HG02571 (cell line): ENCODE data around the gene ABHD6.
"Not testable (repeated sequence)": the region's sequence is repeated elsewhere in the genome, so short reads cannot be mapped to it uniquely, and the experiment has no call there.

Experiments
- ATAC-seq: cut with Tn5 transposase; IDR thresholded peaks from one replicate; pipeline ENCODE4 v1.9.1; 2021; ENCODE audit warnings: mild to moderate bottlenecking, moderate library complexity; ENCODE audit not compliant: unreplicated experiment

The ABHD6 gene

GRCh38 chr3:58241306-58242044 is 3.9 kb downstream of the ABHD6 start:
- no peak for ATAC-seq

GRCh38 chr3:58242340-58242739 is 4.7 kb downstream of the ABHD6 start:
- ATAC-seq: no peak

DNA sequence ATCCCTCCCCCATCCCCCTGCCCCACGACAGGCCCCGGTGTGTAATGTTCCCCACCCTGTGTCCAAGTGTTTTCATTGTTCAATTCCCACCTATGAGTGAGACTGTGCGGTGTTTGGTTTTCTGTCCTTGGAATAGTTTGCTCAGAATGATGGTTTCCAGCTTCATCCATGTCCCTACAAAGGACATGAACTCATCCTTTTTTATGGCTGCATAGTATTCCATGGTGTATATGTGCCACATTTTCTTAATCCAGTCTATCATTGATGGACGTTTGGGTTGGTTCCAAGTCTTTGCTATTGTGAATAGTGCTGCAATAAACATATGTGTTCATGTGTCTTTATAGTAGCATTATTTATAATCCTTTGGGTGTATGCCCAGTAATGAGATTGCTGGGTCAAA is 5.3 kb downstream of the ABHD6 start:
- not testable (repeated sequence) for ATAC-seq

GRCh38 chr3:58243976-58244585 is 6.5 kb downstream of the ABHD6 start:
- ATAC-seq: no peak

GRCh38 chr3:58246148-58247047 is 8.8 kb downstream of the ABHD6 start:
- no peak for ATAC-seq

GRCh38 chr3:58249358-58250092 is 11.9 kb downstream of the ABHD6 start:
- ATAC-seq: no peak

DNA sequence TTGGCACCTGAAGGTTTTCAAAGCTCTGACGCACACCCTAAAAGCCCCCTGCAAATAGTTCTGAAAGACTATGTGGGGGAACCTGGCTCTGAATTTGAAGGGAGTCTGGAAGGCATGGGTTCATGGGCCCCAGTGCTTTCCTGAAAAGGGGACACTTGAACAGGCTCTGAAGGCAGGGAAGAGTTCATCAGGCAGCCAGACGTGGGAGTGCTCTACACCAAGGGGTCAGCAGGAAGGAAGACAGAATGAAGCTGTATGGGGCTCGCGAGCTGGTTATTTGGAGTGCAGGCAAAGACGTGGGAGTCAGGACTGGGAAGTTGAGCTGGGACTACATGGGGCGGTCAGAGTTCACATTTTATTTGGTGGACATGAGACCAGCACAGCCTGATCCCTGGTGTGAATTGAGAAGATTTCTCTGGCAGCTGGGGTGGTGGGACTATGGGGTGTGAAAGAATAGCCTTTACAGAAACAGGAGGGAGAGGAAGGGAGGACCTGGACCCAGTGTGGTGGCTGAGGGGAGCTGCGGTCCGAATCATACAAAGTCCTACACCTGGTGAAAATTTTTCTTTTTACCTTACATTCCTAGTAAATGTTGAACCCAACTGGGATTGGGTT is 12.6 kb downstream of the ABHD6 start:
- no peak for ATAC-seq

DNA sequence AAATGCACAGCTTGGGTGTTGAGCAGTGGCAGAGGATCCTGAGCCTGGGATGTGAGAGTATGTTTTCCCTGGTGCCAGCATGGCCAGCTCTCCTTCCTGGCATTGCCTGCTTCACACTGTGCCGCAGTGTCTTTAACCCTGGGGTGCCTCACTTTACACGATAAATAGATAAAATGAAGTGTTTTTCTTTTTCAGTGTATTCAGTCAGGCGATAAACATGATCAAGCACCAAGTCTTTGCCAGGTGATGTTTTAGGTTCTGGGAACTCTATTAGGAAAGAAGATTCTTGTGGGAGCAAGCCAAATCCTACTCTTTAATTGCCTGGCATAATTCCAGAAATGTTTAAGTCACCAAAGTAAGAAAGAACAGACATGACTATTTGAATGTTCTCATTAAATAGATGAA is 14.0 kb downstream of the ABHD6 start:
- no peak for ATAC-seq

- no peak for ATAC-seq
Observed at GRCh38 chr3:58254144-58254543, 16.6 kb downstream of the ABHD6 start.

DNA sequence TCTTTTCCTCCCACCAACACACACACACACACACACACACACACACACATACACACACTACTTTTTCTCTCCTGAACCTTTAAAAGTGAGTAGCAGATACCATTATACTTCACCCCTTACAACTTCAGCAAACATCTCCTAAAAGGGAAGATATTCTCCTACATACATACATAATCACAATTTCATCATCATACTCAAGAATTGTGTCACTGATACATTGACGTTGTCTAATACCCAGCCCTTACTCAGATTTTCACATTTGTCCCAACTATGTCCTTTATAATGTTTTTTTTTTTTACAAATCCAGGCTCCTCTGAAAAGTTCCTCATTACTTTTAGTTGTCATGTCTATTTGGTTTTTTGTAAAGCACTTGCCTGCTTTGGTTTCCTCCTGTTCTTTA is 18.5 kb downstream of the ABHD6 start:
- no peak for ATAC-seq

GRCh38 chr3:58256511-58256910 is 18.9 kb downstream of the ABHD6 start:
- ATAC-seq: no peak

- ATAC-seq: no peak
Observed at GRCh38 chr3:58258392-58259055, 20.9 kb downstream of the ABHD6 start.

DNA sequence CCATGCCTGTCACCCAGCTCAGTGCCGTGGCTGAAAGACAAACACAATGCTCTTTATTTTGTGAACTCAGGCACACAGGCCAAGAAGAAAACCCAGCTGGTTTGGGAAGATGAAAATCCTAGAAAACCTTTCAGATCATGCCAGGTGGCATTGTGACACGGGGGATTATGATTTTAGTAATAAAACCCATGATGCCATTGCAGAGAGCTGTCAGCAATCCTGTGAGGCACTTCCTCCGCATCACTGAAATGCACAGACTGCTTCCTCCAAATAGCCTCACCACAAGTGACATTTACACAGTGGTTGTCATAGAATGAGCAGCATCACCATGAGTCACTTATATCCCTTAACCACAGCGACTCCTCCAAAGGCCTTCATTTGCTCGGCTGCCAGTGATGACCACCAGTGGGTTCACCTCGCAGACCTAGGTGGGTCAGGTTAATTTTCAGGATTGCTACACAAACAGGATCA is 22.7 kb downstream of the ABHD6 start:
- ATAC-seq: no peak

DNA sequence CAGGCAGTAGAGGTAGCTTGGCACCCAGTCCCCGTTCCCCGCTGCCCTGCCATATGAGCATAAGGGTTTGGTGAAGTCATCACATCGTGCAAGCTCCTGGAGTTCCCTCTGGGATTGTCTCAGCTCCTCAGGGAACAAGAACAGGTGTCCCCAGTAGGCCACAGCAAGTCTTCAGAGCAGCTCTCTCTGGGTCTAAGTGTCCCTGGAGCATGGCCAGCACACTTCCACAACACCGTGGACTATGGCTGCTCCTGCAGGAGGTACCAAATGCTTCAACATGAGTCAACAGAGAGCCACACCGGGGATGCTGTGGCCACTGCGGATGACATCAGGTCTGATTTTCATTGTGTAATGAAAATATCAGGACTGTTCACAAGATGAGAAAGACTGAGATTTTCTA is 23.1 kb downstream of the ABHD6 start:
- ATAC-seq: no peak

DNA sequence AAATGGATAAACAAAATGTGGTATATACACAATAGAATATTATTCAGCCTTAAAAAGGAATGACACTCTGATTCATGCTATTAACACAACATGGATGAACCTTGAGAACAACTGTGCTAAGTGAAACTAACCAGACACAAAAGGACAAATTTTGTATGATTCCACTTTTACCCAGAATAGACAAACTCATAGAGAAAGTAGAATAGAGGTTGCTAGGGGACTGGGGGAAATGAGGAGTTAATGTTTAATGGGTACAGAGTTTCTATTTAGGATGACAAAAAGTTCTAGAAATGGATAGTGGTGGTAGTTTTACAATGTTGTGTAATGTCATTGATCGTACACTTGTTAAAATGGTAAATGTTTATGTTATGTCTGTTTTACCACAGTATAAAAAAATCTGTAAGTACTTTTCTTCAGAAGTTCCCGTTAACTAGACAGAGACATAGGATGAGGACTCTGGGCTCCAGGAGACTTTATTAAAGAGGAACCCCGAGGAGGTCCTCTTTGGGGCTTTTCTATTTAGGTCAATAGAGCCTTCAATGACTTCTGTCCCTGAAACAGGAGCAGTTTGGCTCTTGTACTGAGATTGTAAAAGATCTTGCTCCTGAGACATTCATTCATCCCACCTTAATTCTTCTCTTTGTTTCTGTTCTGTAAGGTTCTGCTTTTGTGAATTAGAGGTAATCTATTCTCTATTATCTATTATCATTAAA is 24.5 kb downstream of the ABHD6 start:
- no peak for ATAC-seq

DNA sequence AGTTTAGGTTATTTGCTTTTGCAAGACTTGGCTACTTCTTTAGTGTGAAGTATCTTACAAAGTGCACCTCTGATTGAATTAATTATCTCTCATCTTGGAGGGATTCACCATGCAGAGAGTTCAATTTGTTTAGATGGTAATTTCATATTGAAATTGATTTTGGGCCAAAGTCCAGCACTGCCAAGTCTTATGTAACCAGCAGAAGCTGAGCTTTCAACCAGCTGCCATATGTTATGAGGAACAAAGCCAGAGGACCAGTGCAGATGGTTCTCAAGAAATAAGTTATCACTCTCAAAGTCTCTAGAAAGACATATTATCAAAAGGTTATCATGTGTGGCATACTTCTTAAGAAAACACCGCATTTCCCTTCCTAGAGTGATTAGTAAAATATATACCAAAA is 29.0 kb downstream of the ABHD6 start:
- ATAC-seq: no peak

DNA sequence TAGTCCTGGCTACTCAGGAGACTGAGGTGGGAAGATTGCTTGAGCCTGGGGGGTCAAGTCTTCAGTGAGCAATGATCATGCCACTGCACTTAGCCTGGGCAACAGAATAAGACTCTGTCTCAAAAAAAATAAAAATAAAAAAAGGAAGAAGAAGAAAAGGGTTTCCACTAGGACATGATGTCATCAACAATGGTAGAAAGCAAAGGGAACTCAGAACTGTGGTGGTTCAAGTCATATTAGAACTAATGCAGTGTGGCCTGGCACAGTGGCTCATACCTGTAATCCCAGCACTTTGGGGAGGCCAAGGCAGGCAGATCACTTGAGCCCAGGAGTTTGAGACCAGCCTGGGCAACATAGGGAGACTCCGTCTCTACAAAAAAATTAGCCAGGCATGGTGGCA is 30.0 kb downstream of the ABHD6 start:
- not testable (repeated sequence) for ATAC-seq

DNA sequence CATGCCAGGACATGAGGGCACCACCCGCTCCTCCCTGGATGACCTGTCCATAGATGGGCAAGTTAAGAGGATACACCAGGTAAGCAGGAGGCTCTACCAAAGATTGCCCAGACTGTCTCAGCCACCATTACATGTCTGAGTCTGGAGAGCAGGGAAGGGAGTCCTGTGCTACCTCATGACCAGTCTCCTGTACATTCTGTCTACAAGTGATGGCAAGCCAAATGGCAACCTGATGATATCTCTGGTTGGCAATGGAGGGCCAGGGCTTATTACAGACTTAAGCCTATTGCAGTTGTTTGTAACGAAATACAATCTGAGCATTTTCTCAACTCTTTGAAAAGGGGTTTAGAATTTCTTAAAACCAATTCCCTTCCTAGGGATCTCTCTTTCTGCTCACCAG is 31.8 kb downstream of the ABHD6 start:
- ATAC-seq: no peak

- no peak for ATAC-seq
Observed at GRCh38 chr3:58270485-58270884, 32.9 kb downstream of the ABHD6 start.
